HuH-7 (cell line): ENCODE data around the gene MYO18B.
"Not testable (repeated sequence)": the region's sequence is repeated elsewhere in the genome, so short reads cannot be mapped to it uniquely, and the experiment has no call there.

Experiments
- DNase-seq: peaks from one replicate; pipeline ENCODE4 v3.0.0; 2011; ENCODE audit warnings: low spot score

MYO18B gene

GRCh38 chr22:25741692-25742626 lies at the start of gene MYO18B:
MYO18B (plus strand) TSS chr22:25742188; CDS start chr22:25761093, 18,905 bp downstream.
- no peak for DNase-seq

GRCh38 chr22:25692397-25693267 lies 49.4 kb upstream of the MYO18B start:
- no peak for DNase-seq

GRCh38 chr22:25693268-25693565 lies 48.8 kb upstream of the MYO18B start:
- no peak for DNase-seq

- DNase-seq = no peak
Measured at GRCh38 chr22:25694196-25694907, 47.6 kb upstream of the MYO18B start.

GRCh38 chr22:25695146-25695545 lies 46.8 kb upstream of the MYO18B start:
- no peak for DNase-seq

GRCh38 chr22:25696763-25697162 lies 45.2 kb upstream of the MYO18B start:
- DNase-seq = no peak

GRCh38 chr22:25697181-25697664 lies 44.8 kb upstream of the MYO18B start:
- DNase-seq = no peak

- no peak for DNase-seq
Measured at GRCh38 chr22:25697978-25698377, 44.0 kb upstream of the MYO18B start.

- DNase-seq = no peak
Measured at GRCh38 chr22:25698461-25698860, 43.5 kb upstream of the MYO18B start.

GRCh38 chr22:25698978-25699377 lies 43.0 kb upstream of the MYO18B start:
- no peak for DNase-seq

GRCh38 chr22:25701056-25701780 lies 40.8 kb upstream of the MYO18B start:
- no peak for DNase-seq

- DNase-seq = no peak
Measured at GRCh38 chr22:25702040-25702439, 39.9 kb upstream of the MYO18B start.

- no peak for DNase-seq
Measured at GRCh38 chr22:25702571-25703167, 39.3 kb upstream of the MYO18B start.

GRCh38 chr22:25704701-25705100 lies 37.3 kb upstream of the MYO18B start:
- no peak for DNase-seq

GRCh38 chr22:25706197-25706596 lies 35.8 kb upstream of the MYO18B start:
- DNase-seq = no peak

GRCh38 chr22:25708430-25708829 lies 33.6 kb upstream of the MYO18B start:
- DNase-seq = not testable (repeated sequence)

GRCh38 chr22:25709758-25710157 lies 32.2 kb upstream of the MYO18B start:
- DNase-seq = no peak

- DNase-seq = no peak
Measured at GRCh38 chr22:25710501-25710900, 31.5 kb upstream of the MYO18B start.

GRCh38 chr22:25711491-25711890 lies 30.5 kb upstream of the MYO18B start:
- no peak for DNase-seq

GRCh38 chr22:25712661-25713400 lies 29.2 kb upstream of the MYO18B start:
- no peak for DNase-seq
